ENCODE data around the gene IPP.

DNA sequence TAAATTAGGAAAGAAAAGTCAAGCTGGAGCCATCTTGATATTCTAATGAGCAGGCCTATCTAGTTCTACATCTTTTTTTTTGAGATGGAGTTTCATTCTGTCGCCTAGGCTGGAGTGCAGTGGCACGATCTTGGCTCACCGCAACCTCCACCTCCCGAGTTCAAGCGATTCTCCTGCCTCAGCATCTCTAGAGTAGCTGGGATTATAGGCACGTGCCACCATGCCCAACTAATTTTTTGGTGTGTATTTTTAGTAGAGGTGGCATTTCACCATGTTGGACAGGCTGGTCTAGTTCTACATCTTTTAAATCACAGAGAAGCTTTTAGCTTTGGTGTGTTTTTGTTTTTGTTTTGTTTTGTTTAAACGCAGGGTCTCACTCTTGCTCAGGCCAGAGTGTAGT is 55.6 kb downstream of the IPP start:
- TF ChIP-seq, protein P1, sequence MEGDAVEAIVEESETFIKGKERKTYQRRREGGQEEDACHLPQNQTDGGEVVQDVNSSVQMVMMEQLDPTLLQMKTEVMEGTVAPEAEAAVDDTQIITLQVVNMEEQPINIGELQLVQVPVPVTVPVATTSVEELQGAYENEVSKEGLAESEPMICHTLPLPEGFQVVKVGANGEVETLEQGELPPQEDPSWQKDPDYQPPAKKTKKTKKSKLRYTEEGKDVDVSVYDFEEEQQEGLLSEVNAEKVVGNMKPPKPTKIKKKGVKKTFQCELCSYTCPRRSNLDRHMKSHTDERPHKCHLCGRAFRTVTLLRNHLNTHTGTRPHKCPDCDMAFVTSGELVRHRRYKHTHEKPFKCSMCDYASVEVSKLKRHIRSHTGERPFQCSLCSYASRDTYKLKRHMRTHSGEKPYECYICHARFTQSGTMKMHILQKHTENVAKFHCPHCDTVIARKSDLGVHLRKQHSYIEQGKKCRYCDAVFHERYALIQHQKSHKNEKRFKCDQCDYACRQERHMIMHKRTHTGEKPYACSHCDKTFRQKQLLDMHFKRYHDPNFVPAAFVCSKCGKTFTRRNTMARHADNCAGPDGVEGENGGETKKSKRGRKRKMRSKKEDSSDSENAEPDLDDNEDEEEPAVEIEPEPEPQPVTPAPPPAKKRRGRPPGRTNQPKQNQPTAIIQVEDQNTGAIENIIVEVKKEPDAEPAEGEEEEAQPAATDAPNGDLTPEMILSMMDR (IDR thresholded peaks at IDR 0.05) = no peak
- TF ChIP-seq POLR2A (IDR thresholded peaks at IDR 0.05) = no peak
